NCI-H2227 (cell line): ENCODE results near the gene HNRNPL.
A peak's percentile ranks its signal among the peaks of the same experiment; 100 is the strongest.
"Not testable (repeated sequence)": the region's sequence is repeated elsewhere in the genome, so short reads cannot be mapped to it uniquely, and the experiment has no call there.

Experiments used
- DNase-seq: peaks from one replicate; lab custom pipeline; 2025; ENCODE audit not compliant: unreplicated experiment; lab: John Stamatoyannopoulos, UW

HNRNPL gene

GRCh38 chr19:38849860-38850435 lies at the start of gene HNRNPL:
HNRNPL (minus strand) TSS chr19:38849986; CDS start chr19:38849966, 20 bp downstream.
- DNase-seq = peak; percentile 100

GRCh38 chr19:38898788-38899446 lies 49.1 kb upstream of the HNRNPL start:
- DNase-seq = peak; percentile 80

GRCh38 chr19:38894968-38895367 lies 45.2 kb upstream of the HNRNPL start:
- DNase-seq = no peak

GRCh38 chr19:38893341-38893771 lies 43.6 kb upstream of the HNRNPL start:
- no peak for DNase-seq

GRCh38 chr19:38892841-38893240 lies 43.1 kb upstream of the HNRNPL start:
- DNase-seq = peak; percentile 66

- DNase-seq = no peak
Measured at GRCh38 chr19:38891771-38892170, 42.0 kb upstream of the HNRNPL start.

GRCh38 chr19:38890686-38891085 lies 40.9 kb upstream of the HNRNPL start:
- DNase-seq = no peak

- no peak for DNase-seq
Measured at GRCh38 chr19:38889803-38890202, 40.0 kb upstream of the HNRNPL start.

GRCh38 chr19:38888876-38889275 lies 39.1 kb upstream of the HNRNPL start:
- no peak for DNase-seq

GRCh38 chr19:38884691-38885090 lies 34.9 kb upstream of the HNRNPL start:
- not testable (repeated sequence) for DNase-seq

GRCh38 chr19:38883286-38883685 lies 33.5 kb upstream of the HNRNPL start:
- no peak for DNase-seq

GRCh38 chr19:38880882-38881609 lies 31.3 kb upstream of the HNRNPL start:
- no peak for DNase-seq

- no peak for DNase-seq
Measured at GRCh38 chr19:38880076-38880881, 30.5 kb upstream of the HNRNPL start.

GRCh38 chr19:38879400-38879751 lies 29.6 kb upstream of the HNRNPL start:
- DNase-seq = no peak

- DNase-seq = no peak
Measured at GRCh38 chr19:38878575-38879399, 29.0 kb upstream of the HNRNPL start.

- peak; percentile 98 for DNase-seq
Measured at GRCh38 chr19:38877781-38878574, 28.2 kb upstream of the HNRNPL start, which contains the start of gene RINL. RINL (minus strand) TSS chr19:38878275; CDS start chr19:38876742, 1,533 bp downstream.

GRCh38 chr19:38875656-38876395 lies 26.0 kb upstream of the HNRNPL start:
- DNase-seq = no peak

GRCh38 chr19:38873400-38873799 lies 23.6 kb upstream of the HNRNPL start:
- DNase-seq = not testable (repeated sequence)

GRCh38 chr19:38870612-38871011 lies 20.8 kb upstream of the HNRNPL start:
- no peak for DNase-seq
